GM12878 (cell line): ENCODE results near the gene LTB. TPM values are rescaled to one million over a fixed set of nuclear protein-coding genes. Genes with fewer than 3 reads are reported as not detected.
A peak's percentile ranks its signal among the peaks of the same experiment; 100 is the strongest.

ENCODE experiments used
- BMI1 ChIP-seq: fragments of 450-650 bp; IDR thresholded peaks from 2 replicates; pipeline ENCODE4 v1.6.1; 2016; ENCODE audit warnings: mild to moderate bottlenecking, moderate library complexity, borderline replicate concordance
- CREB1 ChIP-seq: IDR thresholded peaks from 2 replicates; pipeline ENCODE4 v1.6.1; 2012; ENCODE audit warnings: low read depth, mild to moderate bottlenecking, inconsistent platforms
- FOS ChIP-seq: IDR thresholded peaks from 3 replicates; pipeline ENCODE4 v1.6.1; 2011; ENCODE audit warnings: borderline replicate concordance; ENCODE audit not compliant: insufficient read length; ENCODE audit errors: extremely low read depth
- GABPA ChIP-seq: IDR thresholded peaks from 2 replicates; pipeline ENCODE4 v1.6.1; 2014; ENCODE audit warnings: antibody characterized with exemption, low read depth, mild to moderate bottlenecking, inconsistent platforms
- MYC ChIP-seq: IDR thresholded peaks from 2 replicates; pipeline ENCODE4 v1.6.1; 2011; ENCODE audit warnings: mild to moderate bottlenecking, low read length, moderate library complexity, inconsistent platforms; ENCODE audit not compliant: insufficient read depth, insufficient replicate concordance, insufficient read length, severe bottlenecking
- NBN ChIP-seq: fragments of 450-650 bp; IDR thresholded peaks from 2 replicates; pipeline ENCODE4 v1.6.1; 2016
- NFXL1 ChIP-seq: fragments of 450-650 bp; IDR thresholded peaks from 2 replicates; pipeline ENCODE4 v1.6.1; 2017; ENCODE audit warnings: antibody characterized with exemption, mild to moderate bottlenecking, borderline replicate concordance
- POLR2AphosphoS2 ChIP-seq: IDR thresholded peaks from 2 replicates; pipeline ENCODE4 v1.6.1; 2011; ENCODE audit warnings: low read depth, mild to moderate bottlenecking, low read length, improper control_type of control experiment, moderate library complexity
- POLR2AphosphoS5 ChIP-seq: IDR thresholded peaks from 2 replicates; pipeline ENCODE4 v1.6.1; 2011; ENCODE audit warnings: mild to moderate bottlenecking, low read length, inconsistent platforms
- RB1 ChIP-seq: fragments of 450-650 bp; formaldehyde crosslinking; IDR thresholded peaks from 2 replicates; pipeline ENCODE4 v1.6.1; 2017; ENCODE audit warnings: mild to moderate bottlenecking, borderline replicate concordance
- RFX5 ChIP-seq: IDR thresholded peaks from 2 replicates; pipeline ENCODE4 v1.6.1; 2011; ENCODE audit warnings: low read depth, low read length, improper control_type of control experiment
- SMC3 ChIP-seq: IDR thresholded peaks from 2 replicates; pipeline ENCODE4 v1.6.1; 2011; ENCODE audit warnings: low read length, improper control_type of control experiment, borderline replicate concordance
- TCF3 ChIP-seq: IDR thresholded peaks from 2 replicates; pipeline ENCODE4 v1.6.1; 2012; ENCODE audit warnings: low read depth, mild to moderate bottlenecking, low read length, borderline replicate concordance; ENCODE audit not compliant: insufficient read depth
- YY1 ChIP-seq: IDR thresholded peaks from 2 replicates; pipeline ENCODE4 v1.6.1; 2011; ENCODE audit warnings: low read depth, mild to moderate bottlenecking, low read length
- ZBED1 ChIP-seq: IDR thresholded peaks from 2 replicates; pipeline ENCODE4 v1.6.1; 2016; ENCODE audit warnings: borderline replicate concordance
- ZNF274 ChIP-seq: IDR thresholded peaks from one replicate; pipeline ENCODE4 v1.8.0; 2011; ENCODE audit not compliant: insufficient read length, insufficient read depth
- ZNF622 ChIP-seq: fragments of 450-650 bp; IDR thresholded peaks from 2 replicates; pipeline ENCODE4 v1.6.1; 2017; ENCODE audit warnings: mild to moderate bottlenecking, inconsistent platforms
- polyA plus RNA-seq, 11 experiments: library from polyadenylated mRNA; depleted of rRNA in 4 of 11; unstranded in 6 of 11; stranded (reverse) in 5 of 11; fragments of >200 nt; fragmentation: Nextera tagmentation in 4 of 11; fragmentation: Illumina TruSeq in 1 of 11; extraction: Ambion mirVana in 4 of 11; extraction: Trizol in 1 of 11; gene quantifications; 1 replicate in 1 of 11; 2 replicates in 10 of 11; pipeline versions ENCODE4 v1.2.1 to v1.2.3, GENCODE V29; 2011 to 2016; ENCODE audit warnings: inconsistent platforms in 2 of 11, missing spikeins in 2 of 11, low read depth in 1 of 11
- total RNA-seq, 4 experiments: library from RNA; depleted of rRNA in 3 of 4; stranded (reverse); fragments of >200 nt in 3 of 4; fragmentation: Illumina TruSeq in 1 of 4; extraction: Trizol in 1 of 4; gene quantifications; 2 replicates each; pipeline versions ENCODE4 v1.2.1 to v1.2.3, GENCODE V29; 2013 to 2021
- TF ChIP-seq, protein P1 (sequence below): IDR thresholded peaks from 2 replicates; pipeline ENCODE4 v1.6.1; 2012; ENCODE audit warnings: low read length, inconsistent platforms
- TF ChIP-seq, protein P2 (sequence below): IDR thresholded peaks from 2 replicates; pipeline ENCODE4 v1.6.1; 2012; ENCODE audit warnings: low read depth, low read length, improper control_type of control experiment
- TF ChIP-seq, protein P3 (sequence below): fragments of 450-650 bp; IDR thresholded peaks from 2 replicates; pipeline ENCODE4 v1.6.1; 2018; ENCODE audit warnings: mild to moderate bottlenecking, low read depth, moderate library complexity; ENCODE audit not compliant: partially characterized antibody
- TF ChIP-seq, protein P4 (sequence below): fragments of 450-650 bp; conservative IDR thresholded peaks from 2 replicates; pipeline ENCODE4 v1.6.1; 2017; ENCODE audit warnings: mild to moderate bottlenecking, moderate library complexity
- TF ChIP-seq, protein P5 (sequence below): IDR thresholded peaks from 2 replicates; pipeline ENCODE4 v1.6.1; 2011; ENCODE audit warnings: borderline replicate concordance, low read depth, mild to moderate bottlenecking, moderate library complexity, low read length; ENCODE audit not compliant: insufficient read depth, poor library complexity, severe bottlenecking

Gene LTB
- total and polyA plus RNA-seq, 10 of the 15 experiments (the other 5 are each of a cell fraction or from before 2014, with no cell fraction given), result 0.71 to 74.3 (median 20.0) TPM

DNA sequence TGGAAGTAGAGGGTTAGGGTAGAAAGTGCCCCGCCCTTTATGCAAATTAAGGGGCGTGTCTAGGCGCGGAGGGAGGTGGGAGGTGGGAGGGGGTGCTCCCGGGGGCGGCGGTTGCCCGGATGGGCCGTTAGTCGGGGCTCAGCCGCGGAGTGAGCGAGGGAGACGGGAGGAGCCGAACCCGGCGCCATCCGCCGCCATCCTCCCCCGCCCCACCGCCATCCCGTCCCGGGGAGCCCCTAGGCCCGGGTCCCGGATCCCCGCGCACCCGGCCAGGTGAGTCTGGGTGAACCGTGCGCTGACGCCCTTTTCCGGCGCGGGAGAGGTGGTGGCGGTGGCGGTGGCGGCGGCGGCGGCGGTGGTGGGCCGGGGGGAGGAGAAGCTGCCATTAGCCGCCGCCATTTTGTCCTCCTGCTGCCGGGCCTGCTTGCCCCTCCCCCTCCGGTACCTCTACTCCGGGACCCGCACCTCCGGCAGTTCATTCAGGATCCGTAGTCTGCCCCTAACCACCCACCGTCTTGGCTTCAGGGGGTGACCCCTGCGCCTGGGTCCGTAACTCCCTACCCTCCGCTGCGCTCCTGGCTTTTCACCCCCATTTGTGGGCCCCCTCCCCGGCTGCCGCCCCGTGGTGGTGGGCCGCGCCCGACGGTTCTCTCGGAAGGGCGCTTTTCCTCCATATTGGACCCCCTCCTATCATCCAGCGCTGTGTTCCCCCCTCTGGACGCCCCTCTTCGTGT, 38.5 kb upstream of the LTB start, which contains the start of gene PRRC2A (continued):
- TF ChIP-seq, protein P1, sequence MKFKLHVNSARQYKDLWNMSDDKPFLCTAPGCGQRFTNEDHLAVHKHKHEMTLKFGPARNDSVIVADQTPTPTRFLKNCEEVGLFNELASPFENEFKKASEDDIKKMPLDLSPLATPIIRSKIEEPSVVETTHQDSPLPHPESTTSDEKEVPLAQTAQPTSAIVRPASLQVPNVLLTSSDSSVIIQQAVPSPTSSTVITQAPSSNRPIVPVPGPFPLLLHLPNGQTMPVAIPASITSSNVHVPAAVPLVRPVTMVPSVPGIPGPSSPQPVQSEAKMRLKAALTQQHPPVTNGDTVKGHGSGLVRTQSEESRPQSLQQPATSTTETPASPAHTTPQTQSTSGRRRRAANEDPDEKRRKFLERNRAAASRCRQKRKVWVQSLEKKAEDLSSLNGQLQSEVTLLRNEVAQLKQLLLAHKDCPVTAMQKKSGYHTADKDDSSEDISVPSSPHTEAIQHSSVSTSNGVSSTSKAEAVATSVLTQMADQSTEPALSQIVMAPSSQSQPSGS, result no peak
- TF ChIP-seq MYC (peak; percentile 84), CREB1 (no peak), YY1 (peak; percentile 96), POLR2AphosphoS2 (peak; percentile 47; the same call in 1 of the 2 replicates), TCF3 (0 out of 2 replicates have a peak, but pooled peaks have one; percentile 36), RFX5 (no peak), BMI1 (no peak), NFXL1 (no peak), POLR2AphosphoS5 (no peak), ZBED1 (no peak), ZNF274 (no peak), GABPA (no peak), RB1 (peak; percentile 79; the same call in 1 of the 2 replicates), FOS (no peak), SMC3 (no peak), NBN (0 out of 2 replicates have a peak, but pooled peaks have one; percentile 34), ZNF622 (no peak)
- TF ChIP-seq, protein P2, sequence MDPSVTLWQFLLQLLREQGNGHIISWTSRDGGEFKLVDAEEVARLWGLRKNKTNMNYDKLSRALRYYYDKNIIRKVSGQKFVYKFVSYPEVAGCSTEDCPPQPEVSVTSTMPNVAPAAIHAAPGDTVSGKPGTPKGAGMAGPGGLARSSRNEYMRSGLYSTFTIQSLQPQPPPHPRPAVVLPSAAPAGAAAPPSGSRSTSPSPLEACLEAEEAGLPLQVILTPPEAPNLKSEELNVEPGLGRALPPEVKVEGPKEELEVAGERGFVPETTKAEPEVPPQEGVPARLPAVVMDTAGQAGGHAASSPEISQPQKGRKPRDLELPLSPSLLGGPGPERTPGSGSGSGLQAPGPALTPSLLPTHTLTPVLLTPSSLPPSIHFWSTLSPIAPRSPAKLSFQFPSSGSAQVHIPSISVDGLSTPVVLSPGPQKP, result no peak
- TF ChIP-seq, protein P3, sequence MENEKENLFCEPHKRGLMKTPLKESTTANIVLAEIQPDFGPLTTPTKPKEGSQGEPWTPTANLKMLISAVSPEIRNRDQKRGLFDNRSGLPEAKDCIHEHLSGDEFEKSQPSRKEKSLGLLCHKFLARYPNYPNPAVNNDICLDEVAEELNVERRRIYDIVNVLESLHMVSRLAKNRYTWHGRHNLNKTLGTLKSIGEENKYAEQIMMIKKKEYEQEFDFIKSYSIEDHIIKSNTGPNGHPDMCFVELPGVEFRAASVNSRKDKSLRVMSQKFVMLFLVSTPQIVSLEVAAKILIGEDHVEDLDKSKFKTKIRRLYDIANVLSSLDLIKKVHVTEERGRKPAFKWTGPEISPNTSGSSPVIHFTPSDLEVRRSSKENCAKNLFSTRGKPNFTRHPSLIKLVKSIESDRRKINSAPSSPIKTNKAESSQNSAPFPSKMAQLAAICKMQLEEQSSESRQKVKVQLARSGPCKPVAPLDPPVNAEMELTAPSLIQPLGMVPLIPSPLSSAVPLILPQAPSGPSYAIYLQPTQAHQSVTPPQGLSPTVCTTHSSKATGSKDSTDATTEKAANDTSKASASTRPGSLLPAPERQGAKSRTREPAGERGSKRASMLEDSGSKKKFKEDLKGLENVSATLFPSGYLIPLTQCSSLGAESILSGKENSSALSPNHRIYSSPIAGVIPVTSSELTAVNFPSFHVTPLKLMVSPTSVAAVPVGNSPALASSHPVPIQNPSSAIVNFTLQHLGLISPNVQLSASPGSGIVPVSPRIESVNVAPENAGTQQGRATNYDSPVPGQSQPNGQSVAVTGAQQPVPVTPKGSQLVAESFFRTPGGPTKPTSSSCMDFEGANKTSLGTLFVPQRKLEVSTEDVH, result no peak
- TF ChIP-seq, protein P4, sequence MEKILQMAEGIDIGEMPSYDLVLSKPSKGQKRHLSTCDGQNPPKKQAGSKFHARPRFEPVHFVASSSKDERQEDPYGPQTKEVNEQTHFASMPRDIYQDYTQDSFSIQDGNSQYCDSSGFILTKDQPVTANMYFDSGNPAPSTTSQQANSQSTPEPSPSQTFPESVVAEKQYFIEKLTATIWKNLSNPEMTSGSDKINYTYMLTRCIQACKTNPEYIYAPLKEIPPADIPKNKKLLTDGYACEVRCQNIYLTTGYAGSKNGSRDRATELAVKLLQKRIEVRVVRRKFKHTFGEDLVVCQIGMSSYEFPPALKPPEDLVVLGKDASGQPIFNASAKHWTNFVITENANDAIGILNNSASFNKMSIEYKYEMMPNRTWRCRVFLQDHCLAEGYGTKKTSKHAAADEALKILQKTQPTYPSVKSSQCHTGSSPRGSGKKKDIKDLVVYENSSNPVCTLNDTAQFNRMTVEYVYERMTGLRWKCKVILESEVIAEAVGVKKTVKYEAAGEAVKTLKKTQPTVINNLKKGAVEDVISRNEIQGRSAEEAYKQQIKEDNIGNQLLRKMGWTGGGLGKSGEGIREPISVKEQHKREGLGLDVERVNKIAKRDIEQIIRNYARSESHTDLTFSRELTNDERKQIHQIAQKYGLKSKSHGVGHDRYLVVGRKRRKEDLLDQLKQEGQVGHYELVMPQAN, result peak; percentile 65; the same call in 1 of the 2 replicates
- TF ChIP-seq, protein P5, sequence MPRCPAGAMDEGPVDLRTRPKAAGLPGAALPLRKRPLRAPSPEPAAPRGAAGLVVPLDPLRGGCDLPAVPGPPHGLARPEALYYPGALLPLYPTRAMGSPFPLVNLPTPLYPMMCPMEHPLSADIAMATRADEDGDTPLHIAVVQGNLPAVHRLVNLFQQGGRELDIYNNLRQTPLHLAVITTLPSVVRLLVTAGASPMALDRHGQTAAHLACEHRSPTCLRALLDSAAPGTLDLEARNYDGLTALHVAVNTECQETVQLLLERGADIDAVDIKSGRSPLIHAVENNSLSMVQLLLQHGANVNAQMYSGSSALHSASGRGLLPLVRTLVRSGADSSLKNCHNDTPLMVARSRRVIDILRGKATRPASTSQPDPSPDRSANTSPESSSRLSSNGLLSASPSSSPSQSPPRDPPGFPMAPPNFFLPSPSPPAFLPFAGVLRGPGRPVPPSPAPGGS, result no peak
